GM21528 (cell line): ENCODE measurements around the gene EEF2.

ENCODE experiments used
- ATAC-seq: cut with Tn5 transposase; IDR thresholded peaks from one replicate; pipeline ENCODE4 v1.9.1; 2021; ENCODE audit warnings: mild to moderate bottlenecking, moderate library complexity; ENCODE audit not compliant: unreplicated experiment, low FRiP score

The EEF2 gene

GRCh38 chr19:3986260-3987041 lies 1.2 kb upstream of the EEF2 start:
- no peak for ATAC-seq

DNA sequence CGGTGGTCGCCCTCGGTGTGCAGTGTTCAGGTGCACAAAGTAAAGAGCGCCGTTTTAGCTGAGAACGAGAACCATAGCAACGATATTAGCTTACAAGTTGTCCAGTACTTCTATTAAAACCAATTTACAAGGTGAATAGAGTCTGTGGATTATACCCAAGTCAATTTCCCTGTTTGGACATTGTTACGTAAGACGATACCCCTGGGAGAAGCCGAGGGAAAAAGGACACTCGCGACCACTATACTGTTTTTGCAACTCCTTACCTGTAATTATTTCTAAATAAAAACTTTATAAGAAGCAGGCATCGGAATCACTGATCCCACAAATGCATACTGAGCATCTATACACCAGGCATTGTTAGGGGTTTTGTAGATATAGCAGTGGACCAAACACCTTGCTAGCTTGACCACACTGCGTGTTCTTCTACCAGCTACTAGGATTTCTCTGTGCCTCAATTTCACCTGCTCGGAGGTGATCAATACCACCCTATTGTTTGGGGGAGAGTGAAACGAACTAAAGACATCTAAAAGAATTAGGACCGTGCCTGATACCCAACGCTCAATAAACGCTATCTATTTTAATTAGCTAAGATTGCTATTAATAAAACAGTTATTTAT lies 488 bp upstream of the EEF2 start:
- ATAC-seq, result no peak

DNA sequence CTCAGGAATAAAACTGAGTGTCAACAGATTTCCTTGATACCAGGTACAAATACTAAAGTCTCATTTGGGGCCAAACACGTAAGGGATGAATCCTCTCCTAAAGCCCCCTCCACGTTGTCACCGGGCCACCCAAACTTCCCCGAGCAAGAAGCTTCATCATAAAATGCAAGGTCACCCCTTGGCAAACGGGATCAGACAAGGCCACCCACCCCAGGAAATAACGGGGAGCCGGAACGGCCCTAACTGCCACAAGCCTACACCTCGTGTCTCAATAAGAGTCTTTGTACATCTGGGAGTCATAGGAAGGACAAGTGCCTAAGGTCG lies 717 bp downstream of the EEF2 start:
- ATAC-seq, result no peak

DNA sequence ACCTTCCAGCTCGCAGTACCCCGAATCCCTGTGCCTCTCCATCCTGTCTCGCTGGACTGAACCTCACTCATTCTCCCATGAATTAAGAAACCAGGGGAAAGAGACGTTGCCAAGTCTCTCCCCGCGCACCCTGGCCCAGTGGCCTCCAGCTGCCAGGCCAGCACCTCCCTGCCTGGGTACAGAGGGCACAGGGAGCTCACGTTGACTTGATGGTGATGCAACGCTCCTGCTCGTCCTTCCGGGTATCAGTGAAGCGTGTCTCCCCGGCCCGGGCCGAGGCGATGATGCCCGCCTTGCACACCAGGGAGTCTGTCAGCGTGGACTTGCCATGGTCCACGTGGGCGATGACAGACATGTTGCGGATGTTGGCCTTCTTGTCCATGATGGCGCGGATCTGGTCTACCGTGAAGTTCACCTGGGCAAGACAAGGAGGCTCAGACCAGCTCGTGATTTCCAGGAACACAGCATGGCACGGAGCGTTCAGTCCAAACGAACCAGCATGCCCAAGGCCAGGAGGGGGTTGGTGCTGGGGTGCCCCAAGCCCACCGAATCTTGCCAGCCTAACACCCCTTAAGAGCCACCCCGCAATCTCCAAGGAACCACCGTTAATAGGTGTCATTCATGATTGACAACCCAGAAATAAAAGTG lies 1.2 kb downstream of the EEF2 start:
- no peak for ATAC-seq

GRCh38 chr19:3983542-3983914 lies 1.7 kb downstream of the EEF2 start:
- no peak for ATAC-seq

DNA sequence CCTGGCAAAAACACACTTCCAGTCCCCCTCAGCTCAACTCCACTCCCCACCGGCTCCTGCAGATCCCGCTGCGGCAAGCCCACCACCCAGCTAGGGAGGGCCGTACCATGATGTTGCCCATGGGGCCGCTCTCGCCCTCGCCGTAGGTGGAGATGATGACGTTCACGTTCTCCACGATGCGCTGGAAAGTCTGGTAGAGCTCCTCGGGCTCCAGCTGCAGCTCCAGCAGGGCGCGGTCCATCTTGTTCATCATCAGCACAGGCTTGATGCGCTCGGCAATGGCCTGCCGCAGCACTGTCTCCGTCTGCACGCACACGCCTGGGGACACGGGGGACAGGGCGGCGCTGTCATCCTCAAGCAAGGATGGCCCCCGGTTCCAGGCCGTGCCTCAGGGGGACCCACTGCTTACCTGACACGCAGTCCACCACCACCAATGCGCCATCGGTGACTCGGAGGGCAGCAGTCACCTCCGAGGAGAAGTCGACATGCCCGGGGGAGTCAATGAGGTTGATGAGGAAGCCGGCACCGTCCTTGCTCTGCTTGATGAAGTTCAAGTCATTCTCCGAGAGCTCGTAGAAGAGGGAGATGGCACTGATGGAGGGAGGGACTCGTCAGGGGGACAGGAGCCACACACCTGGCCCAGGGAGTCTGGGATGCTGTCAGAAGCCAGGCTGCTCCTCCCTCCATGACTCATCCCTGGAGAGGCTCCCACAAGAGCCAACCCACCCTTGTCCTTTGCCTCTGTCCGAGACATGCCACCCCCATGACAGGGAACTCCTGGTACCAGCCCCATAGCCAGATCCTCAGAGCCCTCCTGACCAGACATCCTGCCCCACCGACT lies 2.3 kb downstream of the EEF2 start:
- no peak for ATAC-seq

DNA sequence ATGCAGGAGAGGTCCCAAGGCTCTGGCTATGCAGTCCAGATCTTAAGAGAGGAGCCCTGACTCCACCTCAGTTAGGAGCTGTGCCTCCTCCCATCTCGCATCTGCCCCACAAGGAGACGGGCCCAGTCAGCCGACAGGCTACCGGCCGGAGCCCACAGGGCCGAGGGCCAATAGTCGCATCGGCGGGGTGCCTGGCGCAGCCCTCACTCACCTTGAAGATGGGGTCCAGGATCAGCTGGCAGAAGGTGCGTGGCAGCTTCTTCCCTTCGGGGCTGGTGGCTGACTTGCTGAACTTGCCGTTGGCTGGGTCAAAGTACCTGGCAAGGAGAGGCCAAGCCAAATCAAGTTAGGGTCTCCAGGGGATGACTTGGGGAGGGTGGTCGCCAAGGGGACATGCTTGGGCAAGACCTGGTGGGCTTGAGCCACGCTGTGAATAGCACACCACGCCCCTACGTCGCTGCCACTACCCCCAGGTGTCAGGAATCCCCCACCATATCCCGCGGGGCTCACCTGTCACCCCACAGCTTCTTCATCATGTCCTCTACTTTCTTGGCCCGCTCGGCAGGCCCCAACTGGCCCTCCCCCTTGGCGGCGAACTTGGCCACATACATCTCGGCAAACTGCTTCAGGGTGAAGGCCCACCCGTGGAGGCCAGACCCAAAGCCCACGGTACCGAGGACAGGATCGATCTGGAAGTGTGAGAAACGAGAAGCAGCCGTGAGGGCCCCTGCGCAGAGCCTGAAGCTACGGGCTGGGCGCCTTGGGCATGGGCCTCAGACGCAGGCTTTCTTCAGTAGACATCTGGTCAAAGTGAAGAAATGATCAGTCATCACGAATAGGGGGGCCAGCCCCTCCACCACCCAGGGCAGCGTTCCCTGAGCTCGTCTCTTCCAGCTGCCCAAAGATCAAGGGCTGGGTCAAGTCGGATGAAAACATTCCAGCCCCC lies 3.3 kb downstream of the EEF2 start:
- ATAC-seq, result no peak

GRCh38 chr19:3981373-3981735 lies 3.9 kb downstream of the EEF2 start:
- no peak for ATAC-seq

GRCh38 chr19:3980353-3981251 lies 4.7 kb downstream of the EEF2 start:
- no peak for ATAC-seq

GRCh38 chr19:3979674-3980352 lies 5.5 kb downstream of the EEF2 start:
- ATAC-seq, result no peak

- ATAC-seq, result no peak
Measured at GRCh38 chr19:3979289-3979673, 6.0 kb downstream of the EEF2 start.

DNA sequence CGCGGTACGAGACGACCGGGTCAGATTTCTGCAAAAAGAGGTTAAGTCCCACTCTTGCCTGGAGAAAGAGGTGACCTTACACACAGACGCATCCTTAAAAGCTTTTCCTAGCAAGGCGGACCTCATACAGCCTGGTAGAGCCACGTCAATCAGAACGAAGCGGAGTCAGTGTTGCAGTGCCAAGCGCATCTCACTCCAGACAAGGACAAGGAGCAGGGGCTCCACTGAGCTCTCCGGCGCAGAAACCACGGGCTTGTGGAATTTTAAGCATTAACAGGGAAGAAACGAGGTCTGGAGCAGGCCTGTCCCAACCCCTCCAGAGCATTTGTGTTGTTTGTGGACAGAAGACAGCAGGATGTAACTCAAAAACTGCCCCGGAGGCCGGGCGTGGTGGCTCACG lies 7.1 kb downstream of the EEF2 start:
- ATAC-seq, result no peak

- ATAC-seq, result no peak
Measured at GRCh38 chr19:3977242-3978143, 7.8 kb downstream of the EEF2 start.

DNA sequence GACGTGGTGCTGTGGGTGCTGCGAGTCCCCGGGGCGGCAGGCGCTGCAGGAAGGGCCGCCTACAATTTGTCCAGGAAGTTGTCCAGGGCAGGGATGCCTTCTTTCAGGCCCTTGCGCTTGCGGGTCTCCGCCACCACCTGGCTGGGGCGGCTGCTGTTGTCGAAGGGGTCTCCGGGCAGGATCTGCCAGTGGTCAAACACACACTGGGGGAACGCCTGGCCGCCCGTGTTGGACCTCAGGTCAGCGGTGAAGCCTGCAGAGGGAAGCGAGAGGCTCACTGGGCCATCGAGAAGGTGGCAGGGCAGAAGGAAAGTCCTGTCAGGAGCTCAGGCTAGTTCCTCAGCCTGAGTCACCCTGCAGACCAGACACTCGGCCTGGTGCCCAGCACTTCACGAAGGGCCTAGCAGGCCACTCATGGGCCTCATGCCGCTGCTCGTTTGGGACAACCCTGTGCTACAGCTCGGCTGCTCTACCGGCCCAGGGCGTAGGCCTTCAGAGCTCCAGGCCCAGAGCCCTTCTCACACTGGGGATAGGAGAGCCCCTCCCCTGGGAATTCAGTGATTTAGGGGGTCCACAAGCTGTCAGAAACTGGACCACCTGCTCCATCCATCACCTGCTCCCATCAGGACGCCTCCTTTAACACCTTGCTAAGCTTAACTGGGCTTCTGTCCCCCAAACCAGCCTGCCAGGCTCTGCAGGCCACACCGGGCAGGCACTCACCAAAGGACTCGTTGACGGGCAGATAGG lies 8.6 kb downstream of the EEF2 start:
- ATAC-seq, result no peak

DNA sequence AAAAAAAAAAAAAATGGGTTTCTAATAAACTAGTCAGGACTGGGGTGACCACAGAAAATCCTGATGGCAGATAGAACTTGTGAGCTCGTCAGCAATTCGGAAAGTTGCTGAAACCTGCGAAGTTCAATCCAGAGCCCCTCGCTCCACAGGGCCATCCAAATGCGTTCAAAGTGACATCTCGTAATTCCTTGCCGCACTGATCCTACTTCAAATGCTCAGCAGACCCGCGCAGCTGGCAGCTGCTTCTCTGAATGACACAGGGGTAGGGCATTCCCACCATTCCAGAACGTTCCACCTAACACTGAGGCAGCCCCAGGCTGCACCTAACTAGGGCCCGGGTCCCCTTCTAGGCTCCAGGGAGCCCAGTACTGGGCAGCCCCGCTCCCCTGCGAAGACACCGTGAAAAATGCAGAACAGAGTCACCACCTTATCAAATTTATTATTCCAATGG lies 9.6 kb downstream of the EEF2 start:
- ATAC-seq, result no peak

DNA sequence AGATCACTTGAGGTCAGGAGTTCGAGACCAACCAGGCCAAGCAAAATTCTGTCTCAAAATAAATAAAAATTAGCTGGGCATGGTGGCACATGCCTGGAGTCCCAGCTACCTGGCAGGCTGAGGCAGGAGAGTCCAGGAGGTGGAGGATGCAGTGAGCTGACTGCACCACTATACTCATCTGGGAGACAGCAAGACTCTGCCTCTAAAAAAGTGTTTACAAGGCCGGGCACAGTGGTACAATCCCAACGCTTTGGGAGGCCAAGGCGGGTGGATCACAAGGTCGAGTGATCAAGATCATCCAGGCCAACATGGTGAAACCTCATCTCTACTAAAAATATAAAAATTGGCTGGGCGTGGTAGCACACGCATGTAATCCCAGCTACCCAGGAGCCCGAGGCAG lies 10.1 kb downstream of the EEF2 start:
- no peak for ATAC-seq
